GM21786 (cell line): ENCODE results near the gene SSRP1.

Source experiments
- ATAC-seq: cut with Tn5 transposase; IDR thresholded peaks from one replicate; pipeline ENCODE4 v1.9.1; 2021; ENCODE audit not compliant: unreplicated experiment

The SSRP1 gene

DNA sequence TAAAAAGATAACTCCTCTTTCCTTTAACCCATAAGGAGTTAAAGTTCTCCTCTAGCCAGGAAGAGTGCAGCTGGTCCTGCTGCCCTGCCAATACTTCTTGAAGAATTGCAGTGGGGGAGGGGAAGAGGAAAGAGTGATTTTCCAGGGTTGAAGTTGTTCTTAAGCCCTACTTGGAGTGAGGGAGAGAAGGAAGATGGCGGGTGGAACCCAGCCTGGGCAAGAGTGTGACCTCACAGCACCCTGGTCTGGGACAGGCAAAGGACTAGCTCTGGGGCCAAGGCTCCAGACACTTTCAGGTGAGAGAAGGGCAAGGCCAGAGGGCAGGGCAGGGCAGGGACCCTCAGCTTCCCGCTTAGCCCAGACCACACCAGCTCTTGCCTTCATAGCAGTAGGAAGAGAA is 17.5 kb downstream of the SSRP1 start:
- no peak for ATAC-seq

DNA sequence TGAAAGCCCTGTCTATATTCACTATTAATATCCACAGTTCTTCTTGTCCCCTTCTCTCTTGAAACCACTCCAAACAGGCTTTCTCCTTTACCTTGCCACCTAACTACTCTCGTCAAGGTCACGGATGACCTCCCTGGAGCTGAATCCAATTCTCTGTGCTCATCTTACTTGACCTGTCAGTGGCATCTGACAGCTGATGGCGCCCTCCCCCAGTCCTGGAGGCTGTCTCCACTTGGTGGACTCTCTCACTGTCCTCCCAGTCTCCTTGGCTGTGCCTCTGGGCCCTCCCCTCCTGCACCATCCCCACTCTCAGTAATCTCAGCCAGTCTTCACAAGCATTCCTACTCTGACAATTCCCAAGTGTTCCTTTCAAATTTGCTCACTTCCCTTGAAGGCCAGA is 19.7 kb downstream of the SSRP1 start:
- ATAC-seq, result no peak

DNA sequence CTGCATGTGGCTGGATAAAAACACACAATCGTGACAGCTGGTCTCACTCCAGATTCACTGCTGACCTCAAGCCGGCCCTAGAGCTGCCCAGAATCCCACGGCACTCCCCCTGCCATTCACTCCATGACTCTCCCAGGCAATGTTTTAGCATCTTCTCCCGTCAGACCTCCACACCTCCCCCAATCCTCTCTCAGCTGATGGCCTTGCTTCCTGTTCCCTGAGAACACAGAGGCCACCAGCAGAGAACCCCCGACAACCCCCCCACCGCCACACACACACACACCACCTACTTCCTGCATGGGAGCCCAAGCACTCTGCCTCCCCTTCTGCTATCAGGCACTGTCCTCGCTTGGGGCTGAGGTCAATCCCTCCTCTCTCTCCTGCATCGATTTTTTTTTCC is 20.2 kb downstream of the SSRP1 start:
- no peak for ATAC-seq

DNA sequence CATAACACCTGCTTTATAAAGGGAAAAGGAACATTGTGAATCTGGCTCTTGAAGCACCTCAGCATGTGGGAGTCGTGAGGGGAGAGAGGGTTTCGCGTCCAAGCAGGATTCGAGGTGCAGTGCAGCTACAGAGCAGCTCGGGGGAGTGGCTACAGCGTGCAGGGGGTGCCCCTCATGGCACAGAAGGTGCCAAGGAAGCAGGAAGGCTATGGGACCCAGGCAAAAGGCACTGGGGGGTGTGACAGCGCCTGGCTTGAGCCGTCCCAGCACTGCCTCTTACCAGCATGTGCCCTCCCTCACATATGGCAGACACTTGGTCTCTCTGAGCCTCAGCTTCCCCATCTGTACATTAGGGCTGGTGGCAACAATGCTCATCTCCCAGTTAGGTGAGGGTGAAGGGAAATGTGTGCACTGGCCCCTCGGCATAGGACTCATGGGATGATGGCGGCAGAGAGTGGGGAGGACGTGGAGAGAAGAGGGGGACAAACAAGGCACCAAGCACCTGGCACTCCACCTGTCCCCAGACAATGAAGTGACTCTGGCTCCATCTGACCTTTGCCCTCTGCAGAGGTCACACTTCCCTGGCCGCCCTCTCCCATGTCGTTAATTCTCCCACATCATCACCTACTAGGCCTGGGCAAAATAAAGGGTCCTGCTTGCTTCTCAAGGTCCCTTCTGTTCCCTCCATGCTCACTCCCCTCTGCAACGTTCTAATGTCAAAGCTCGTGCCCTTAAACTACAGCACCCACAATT is 21.3 kb downstream of the SSRP1 start:
- ATAC-seq, result no peak

DNA sequence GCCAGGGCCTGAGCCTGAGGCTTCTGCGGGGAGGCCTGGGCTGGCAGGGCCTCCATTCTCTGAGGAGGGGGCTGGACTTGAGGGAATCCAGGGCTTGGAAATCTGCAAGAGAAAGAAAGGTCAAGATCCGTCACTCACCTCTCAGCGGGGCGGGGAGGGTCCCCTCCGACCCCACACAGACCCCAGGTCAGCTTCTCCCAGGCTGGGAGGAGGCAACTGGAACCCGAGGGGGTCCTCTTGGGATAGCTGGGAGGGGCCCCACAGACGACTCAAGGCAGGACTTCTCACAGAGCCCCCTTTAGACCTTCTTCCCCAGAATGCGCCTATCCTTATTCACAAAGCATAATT is 21.9 kb downstream of the SSRP1 start:
- ATAC-seq, result no peak

DNA sequence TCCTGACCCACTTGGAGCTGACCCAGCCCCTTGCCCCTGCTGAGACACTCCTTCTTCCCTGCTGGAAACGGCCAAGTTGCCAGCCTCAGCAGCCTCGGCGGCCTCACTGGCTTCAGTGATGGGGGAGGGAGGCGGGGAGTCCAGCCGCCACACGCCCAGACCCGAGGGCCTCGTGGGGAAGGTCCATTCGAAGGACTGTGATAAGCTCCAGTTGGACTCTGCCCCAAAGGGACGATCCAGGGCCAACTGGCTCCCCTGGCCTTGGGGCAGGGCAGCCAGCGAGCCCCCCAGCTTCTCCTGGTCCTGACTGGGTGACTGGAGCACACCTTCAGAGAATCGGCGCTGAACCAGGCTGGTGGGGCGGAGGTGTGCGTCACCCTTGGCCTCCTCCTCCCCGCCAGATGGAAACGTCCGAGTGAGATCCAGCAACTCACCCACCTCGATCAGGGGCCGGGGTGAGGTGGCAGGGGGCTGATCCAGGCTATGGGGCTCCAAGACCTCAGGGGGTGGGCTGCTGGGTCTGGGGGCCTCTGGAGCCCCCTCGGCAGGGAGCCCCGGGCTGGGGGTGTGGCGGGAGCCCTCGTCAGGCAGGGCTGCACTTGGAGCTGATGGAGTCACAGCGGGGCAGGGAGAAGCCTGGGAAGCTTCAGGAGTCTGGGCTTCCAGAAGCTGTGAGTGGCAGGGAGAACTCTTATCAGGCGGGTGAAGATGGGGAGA is 22.5 kb downstream of the SSRP1 start:
- no peak for ATAC-seq

DNA sequence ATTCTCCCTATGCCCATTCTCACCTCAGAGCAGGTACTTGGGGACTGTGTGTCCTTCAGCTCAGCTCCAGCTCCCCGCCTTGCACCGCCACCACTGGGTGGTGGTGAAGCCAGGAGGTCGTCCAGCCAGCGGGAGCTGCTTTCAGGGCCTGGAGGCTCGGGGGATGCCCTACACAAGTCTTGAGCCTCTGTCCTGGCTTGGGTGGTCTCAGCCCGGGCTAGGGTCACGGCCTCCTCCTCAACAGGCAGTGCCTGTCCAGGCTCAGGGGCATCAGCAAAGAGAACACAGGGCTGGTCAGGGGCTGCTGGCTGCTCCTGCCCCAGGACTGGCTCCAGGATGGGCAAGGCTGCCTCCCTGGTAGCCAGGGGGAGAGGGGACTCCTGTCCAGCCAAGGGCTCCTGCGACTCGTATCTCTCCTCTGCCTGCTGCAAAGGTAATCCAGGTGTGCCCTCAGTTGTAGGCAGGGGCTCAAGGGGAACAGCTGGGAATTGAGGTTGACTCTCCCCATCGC is 23.1 kb downstream of the SSRP1 start:
- ATAC-seq, result no peak

DNA sequence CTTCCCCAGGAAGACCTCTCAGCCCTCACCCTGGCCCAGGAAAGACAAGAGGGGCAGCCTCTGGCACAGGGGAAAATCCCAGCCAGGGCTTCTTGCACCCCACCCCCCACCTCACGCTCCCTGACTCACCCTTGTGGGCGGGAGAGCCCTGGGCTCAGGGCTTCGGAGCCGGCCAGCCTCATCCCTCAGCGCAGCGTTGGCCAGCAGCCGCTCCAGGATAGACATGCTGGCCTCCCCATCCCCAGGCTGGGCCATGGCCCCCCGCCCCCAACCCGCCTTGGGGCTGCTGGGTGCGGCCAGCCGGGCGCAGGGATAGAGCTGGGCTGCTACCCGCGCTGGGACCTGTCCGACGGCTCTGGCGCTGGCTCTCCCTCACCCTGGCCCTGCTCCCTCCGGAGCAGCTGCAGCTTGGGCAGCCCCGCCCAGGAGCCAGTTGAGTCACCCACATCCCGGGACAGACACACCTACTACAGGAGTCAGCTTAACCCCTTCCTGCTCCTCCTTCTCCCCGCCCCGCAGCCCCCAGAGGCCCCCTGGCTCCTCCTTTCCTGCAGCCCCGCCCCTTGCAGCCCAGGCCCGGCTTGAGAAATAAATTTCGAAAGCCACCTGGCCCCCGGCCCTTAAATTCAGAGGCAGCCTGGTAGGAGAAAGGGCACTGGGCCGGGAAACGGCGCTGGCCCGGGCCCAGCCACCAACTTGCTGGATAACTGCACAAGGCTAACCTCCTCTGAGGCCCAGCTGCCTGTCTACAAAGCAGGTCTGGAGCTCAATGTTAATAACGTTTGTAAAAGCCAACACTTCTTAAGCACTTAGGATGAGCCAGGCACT is 24.4 kb downstream of the SSRP1 start:
- peak; percentile 99 for ATAC-seq

DNA sequence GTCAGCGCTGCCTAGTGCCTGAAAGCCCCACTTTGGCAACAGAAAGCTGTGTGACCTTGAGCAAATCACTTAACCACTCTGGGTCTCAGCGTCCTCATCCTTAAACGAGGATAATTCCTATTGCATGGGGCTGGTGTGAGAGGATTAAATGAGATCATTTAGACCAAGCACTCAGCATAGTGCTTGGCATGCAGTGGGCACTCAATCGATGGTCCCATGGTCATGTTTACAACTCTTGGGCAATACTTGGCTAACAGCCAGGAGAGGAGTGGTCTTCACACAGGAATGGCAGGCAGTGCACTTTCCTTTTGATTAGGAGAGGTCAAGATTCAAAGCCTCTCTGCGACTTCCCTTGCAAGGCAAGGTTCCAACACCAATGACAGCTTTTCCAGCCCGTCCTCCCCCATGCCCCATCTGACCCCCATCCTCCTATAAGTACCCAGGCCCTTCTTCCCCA is 25.0 kb downstream of the SSRP1 start:
- ATAC-seq, result no peak

DNA sequence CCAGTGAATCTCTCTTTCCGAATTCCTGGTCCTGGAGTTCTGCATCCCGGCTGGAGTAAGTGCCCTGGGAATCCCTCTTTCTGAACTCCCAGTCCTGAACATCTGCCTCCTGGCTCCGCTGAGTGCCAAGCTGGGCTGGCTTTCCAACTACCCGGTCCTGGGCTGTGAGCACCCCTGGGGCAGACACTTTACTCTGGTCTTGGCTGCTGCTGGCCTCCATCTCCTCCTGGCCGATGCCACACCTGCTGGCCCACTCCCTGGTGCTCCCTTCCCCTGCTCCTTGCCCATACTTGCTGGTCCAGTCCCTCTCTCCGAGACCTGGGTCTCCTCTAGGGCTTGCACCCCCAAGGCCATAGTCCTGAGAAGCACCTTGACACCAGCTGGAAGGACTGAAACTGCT is 25.6 kb downstream of the SSRP1 start:
- no peak for ATAC-seq

DNA sequence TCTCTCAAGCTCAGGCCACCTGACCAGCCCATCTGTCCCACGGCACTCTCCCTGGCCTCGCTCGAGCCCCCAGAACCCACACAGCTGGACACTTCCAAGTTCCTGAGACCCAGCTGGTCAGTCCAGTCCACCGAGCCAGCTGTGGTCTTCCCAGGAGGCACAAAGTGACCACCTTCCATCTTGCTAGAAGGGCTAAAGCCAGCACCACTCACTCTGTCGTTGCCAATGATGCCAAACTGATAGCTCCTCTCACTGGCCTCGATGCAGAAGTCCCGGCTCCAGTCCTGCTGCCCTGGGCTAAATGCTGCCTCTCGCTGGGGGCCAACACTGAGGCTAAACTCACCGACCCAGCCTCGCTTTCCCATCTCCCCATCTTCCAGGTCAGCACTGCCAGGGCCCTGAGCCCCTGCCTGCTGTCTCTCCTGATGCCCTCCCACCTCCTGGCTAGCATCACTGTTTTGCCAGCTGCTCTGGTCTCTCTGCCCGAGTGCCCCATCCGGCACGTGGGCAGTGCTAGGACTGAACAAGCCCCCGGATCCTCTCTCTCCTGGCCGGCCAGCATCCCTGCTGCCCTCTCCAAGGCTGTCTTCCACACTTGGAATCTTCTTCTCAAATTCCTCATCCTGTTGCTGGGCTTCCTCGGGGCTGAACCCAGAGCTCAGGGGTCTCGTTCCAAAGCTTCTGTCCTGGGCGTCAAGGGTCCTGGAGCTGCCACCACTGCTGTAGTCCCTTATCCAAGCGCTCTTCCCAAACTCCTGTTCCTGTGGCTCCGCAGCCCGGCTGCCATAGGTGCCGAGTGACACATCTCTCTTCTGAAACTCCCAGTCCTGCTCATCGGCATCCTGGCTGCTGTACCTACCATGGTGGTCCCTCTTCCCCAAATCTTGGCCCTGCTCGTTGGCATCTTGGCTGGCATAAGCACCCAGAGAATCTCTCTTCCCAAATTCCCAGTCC is 26.3 kb downstream of the SSRP1 start:
- no peak for ATAC-seq

DNA sequence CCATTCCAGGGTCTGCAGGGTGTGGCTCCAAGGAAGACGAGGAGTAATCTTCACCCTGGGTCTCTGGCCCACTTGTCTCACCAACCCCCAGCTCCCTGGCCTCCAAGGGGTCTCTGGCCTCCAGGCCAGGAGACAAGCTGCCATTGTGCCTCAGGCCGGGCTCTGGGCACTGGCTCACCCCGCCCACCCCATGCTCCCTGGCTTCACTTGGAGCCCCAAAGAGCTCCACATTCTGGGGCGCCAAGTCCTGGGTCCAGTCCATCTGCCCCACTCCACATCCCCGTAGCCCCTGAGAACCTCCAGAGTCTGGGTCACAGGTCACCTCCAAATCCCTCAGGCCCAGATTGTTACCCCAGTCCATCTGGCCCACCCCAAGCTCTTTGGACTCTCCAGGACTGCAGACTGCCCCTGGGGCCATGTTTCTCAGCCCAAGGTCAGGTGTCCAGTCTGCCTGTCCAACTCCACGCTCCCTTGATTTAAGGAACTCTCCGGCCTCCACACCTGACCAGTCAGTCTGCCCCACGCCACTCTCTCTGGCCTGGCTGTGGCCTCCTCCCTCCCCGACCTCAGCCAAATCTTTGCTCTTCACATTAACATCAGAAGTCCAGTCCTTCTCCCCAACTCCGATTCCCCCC is 27.1 kb downstream of the SSRP1 start:
- ATAC-seq, result no peak

DNA sequence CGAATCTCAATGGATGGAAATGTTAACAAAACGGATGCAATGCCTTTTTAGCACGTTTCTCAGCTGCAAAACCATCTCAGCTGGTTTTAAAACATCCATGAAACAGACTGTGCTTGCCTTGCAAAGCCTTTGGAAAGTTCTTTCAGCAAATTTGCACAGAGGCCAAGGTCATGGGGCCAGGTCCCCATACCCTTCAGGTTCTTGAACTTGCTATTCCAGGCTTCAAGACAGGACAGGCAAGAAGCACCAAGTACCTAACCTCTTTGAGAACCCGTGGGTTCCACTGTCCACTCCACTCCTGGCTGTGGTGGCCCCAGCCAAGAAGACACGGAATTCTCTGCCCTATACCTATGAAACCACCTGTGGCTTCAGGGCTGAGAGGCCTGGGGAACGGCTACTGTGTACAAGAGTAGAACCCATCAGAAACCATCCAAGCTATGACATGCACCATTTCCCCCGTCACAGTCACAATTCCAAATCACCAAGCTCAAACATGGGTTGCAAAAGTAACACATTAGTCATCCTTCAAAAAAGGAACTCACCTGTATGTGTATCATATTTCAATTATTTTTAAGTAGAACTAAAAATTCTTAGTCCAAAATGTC is 27.9 kb downstream of the SSRP1 start:
- ATAC-seq, result no peak

DNA sequence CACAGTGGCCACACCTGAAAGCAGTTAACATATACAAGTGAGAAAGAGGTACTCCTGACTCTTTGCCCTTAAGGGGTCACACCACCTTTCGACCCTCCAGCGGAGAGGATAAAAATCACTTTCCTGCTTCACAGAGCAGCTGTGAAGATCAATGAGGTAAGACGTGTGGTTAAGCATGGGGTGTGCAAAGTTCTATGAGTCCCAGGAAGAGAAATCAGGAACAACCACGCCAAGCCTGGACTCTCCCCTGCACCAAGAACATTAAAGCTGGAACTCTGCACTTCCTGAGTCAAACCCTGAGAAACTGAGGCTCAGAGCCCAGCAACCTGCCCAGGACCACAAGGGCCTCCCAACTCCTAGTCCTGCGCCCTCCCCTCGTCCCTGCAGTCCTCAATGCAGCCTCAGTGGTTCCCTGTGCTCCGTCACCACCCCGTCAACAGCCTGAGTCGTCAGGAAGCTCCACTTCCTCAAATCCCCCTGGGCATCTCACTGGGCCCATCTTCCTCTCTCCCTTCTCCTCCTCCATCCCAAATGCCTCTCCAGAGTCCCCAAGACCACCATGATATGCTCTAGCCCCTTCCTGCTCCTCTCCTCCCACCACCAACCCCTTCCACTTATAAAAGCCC is 28.6 kb downstream of the SSRP1 start:
- ATAC-seq, result no peak

DNA sequence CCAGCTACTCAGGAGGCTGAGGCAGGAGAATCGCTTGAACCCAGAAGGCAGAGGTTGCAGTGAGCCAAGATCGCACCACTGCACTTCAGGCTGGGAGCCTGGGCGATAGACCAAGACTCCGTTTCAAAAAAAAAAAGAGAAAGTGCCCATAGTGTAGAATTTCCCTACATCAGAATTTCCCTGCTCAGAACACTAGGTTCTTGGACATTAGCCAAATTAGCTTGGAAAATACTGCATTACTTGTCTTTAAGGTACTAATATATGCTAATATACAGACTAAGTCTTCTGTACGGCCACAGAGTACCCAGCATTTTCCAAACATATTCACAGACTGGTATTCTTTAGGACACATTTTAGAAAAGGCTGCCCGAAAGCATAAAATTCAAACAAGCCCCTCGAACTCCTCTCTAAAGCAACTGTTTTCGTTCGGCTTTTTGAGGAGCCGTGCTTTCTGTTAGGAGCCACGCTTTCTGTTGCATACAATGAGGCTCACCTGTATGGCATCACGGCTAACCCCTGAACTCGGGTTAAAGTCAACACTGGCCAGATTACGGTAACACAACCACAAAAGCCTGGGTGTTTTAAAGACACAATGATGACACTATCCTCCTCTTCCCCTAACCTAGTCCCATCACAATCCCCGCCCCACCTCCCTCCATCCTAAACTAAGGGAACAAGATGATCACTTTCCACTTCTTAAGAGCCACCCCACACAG is 29.4 kb downstream of the SSRP1 start:
- no peak for ATAC-seq

DNA sequence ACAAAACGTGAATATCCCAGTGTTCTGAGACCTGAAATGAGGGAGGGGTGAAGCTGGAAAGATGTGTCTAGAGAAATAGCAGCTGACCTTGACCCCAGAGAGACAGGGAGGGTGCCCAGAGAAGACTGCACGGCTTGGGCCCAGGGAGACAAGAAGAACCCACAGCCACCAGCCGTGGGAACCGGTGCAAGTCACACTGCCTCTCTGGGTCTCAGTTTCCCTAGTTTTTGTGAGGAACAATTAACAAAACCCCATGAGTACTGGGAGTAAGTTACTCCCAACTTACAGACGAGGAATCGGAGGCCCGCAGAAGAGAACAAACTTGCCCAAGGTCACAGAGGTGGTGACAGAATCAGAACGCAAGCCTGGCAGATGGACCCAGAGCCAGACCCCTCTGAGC is 30.2 kb downstream of the SSRP1 start:
- ATAC-seq, result no peak

DNA sequence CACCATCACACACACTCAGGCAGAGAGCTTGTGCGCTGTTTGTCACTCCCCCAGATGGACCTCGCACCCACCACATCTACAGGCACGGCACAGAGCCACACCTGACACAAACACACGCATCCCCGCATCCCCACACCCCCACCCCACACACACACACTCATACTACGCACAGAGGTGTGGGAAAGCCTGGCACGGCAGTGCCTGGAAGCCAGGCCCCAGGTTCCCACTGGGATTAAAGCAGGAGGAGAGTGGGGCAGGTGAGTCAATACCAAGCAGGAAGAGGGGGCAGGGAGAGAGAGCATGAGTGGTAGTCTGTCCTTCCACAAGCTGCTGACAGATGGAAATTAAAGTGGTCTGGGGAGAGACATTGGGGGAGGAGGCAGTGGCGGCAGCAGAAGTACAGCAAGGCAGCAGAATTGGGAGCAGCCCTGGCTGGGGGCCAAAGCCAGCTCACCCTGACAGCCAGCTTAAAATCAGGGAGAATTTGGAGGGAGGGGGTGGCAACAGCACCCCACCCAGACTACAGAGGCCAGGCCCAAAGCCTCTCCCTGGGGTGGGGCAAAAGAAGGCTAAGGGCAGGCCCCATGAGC is 31.6 kb downstream of the SSRP1 start:
- no peak for ATAC-seq
